Stomach smooth muscle (tissue), 2 donors: ENCODE measurements around the gene TCEANC2.
A peak's percentile ranks its signal among the peaks of the same experiment; 100 is the strongest.

Experiments
- H3K27ac ChIP-seq: one replicate; pipeline ENCODE4 v1.7.0; 2013; ENCODE audit warnings: mild to moderate bottlenecking, low read length, inconsistent platforms
- H3K27me3 ChIP-seq, 2 donors: one replicate each; pipeline ENCODE4 v1.7.0; 2013; ENCODE audit warnings: low read length in 2 of 2; ENCODE audit not compliant: insufficient read depth in 2 of 2, control insufficient read depth in 1 of 2
- H3K36me3 ChIP-seq, 2 donors: one replicate each; pipeline ENCODE4 v1.7.0; 2013; ENCODE audit warnings: low read length in 2 of 2; ENCODE audit not compliant: control insufficient read depth in 2 of 2, insufficient read depth in 2 of 2
- H3K4me1 ChIP-seq: one replicate; pipeline ENCODE4 v1.7.0; 2013; ENCODE audit warnings: low read length; ENCODE audit not compliant: control insufficient read depth, insufficient read depth
- H3K4me3 ChIP-seq, 2 donors: one replicate each; pipeline ENCODE4 v1.7.0; 2013; ENCODE audit warnings: low read length in 2 of 2
- H3K9ac ChIP-seq, 2 donors: one replicate each; pipeline ENCODE4 v1.7.0; 2013; ENCODE audit warnings: low read length in 2 of 2, mild to moderate bottlenecking in 1 of 2
- H3K9me3 ChIP-seq, 2 donors: one replicate each; pipeline ENCODE4 v1.7.0; 2013; ENCODE audit warnings: low read length in 2 of 2; ENCODE audit not compliant: control insufficient read depth in 2 of 2
- donor health status: healthy.
- donor health status: Pancreatic carcinoma.

Gene TCEANC2

DNA sequence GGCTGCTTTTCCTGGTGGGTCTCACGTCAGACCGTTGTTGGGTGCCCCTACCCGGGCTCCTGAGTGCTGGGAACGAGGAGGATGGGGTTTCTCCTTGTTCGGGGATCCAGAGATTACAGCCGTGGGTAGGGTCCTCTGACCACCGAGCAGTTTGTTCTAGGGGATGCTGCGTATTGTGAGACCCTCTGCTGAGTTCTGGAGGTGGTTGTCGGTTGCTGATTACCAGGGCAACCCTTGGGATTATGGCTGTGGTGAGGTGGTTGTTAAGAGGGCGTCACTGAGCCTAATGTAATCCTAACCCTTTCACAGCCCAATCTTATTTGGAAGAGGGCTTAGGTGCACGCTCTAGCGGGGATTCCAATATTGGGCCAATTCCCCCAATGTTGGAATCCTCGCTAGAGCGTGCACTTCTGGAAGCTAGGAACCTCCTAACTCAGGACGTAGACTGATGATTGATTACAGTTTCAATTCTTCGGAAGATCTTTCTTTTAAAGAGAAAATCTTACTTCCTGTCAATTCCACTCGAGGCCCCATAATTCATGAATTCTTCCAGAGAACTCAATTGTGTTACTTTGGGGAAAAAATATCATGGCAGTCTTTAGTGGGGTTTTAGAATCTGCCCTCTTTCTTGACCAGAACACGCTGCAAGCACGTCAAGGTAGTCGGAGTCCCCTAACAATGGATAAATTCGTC lies 483 bp downstream of the TCEANC2 start:
- H3K27ac ChIP-seq, result peak overlapping the region; percentile 95
- H3K27me3 ChIP-seq, result no peaks in the 10 kb centered on the region
- peaks cover 0 to 3% of the 10 kb centered on the region in 2 donors for H3K36me3 ChIP-seq
- H3K9ac ChIP-seq, result peak overlapping the region; percentile 91 to 100
- peak overlapping the region; percentile 93 to 100 for H3K4me3 ChIP-seq
- H3K9me3 ChIP-seq, result no peaks in the 10 kb centered on the region
- peaks cover 24% of the 10 kb centered on the region for H3K4me1 ChIP-seq

DNA sequence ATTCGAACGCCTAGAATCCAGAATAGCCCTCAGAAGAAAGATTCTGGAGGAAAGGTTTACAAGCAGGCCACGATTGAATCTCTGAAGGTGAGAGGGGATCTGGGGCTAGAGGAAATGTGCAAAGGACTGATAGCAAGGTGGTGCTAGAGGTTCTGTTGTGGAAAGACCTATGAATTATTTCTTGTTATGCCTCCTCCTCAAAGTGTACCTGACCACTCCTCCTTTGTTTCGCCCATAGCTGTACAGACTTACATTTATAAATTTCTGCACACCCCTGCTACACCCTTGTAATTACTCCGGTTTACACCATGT lies 986 bp downstream of the TCEANC2 start:
- Histone ChIP-seq H3K27me3 (no peaks in the 10 kb centered on the region), H3K4me3 (peak overlapping the region; percentile 93 to 100), H3K27ac (no peak overlapping the region), H3K9me3 (no peaks in the 10 kb centered on the region), H3K36me3 (peaks cover 0 to 3% of the 10 kb centered on the region in 2 donors), H3K4me1 (peaks cover 24% of the 10 kb centered on the region), H3K9ac (peak overlapping the region; percentile 91 to 100)

DNA sequence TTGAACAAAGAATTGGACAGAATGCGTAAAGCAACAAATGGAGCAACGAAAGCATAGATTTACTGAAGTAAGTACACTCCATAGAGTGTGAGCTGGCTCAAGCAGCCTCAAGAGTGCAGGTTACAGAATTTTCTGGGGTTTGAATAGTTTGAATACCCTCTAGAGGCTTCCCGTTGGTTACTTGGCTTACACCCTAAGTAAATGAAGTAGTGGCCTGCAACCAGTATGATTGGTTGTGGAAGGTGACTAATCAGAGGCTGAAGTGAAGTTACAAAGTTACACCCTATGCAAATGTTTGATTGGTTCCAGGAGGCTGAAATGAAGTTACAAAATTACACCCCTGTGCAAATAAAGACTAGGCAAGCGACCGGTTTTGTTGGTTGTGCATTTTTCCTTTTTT lies 10.9 kb downstream of the TCEANC2 start:
- Histone ChIP-seq H3K27ac (no peak overlapping the region), H3K4me3 (no peak overlapping the region), H3K36me3 (no peaks in the 10 kb centered on the region), H3K27me3 (no peaks in the 10 kb centered on the region), H3K9me3 (no peaks in the 10 kb centered on the region), H3K4me1 (no peaks in the 10 kb centered on the region), H3K9ac (no peak overlapping the region)

DNA sequence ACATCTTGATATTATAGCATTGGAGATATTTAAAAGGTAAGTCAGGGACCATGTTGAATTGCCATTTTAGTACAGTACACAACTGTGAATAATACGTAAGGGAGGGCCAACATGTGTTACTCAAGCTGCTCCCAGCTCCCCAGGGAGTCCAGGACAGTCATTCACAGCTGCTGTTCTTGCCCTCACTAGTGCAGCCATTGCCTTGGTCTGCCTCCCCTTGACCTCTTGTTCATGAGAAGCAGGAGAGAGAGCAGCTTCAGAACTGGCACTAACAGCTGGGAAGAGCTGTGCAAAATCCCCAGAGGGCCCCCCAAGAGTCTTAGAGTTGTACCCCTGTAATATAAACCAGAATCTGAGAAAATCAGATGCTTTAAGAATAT lies 16.4 kb downstream of the TCEANC2 start:
- Histone ChIP-seq H3K27ac (no peak overlapping the region), H3K36me3 (no peaks in the 10 kb centered on the region), H3K4me1 (peaks cover 3% of the 10 kb centered on the region), H3K9ac (no peak overlapping the region), H3K4me3 (no peak overlapping the region), H3K27me3 (no peaks in the 10 kb centered on the region), H3K9me3 (no peaks in the 10 kb centered on the region)

DNA sequence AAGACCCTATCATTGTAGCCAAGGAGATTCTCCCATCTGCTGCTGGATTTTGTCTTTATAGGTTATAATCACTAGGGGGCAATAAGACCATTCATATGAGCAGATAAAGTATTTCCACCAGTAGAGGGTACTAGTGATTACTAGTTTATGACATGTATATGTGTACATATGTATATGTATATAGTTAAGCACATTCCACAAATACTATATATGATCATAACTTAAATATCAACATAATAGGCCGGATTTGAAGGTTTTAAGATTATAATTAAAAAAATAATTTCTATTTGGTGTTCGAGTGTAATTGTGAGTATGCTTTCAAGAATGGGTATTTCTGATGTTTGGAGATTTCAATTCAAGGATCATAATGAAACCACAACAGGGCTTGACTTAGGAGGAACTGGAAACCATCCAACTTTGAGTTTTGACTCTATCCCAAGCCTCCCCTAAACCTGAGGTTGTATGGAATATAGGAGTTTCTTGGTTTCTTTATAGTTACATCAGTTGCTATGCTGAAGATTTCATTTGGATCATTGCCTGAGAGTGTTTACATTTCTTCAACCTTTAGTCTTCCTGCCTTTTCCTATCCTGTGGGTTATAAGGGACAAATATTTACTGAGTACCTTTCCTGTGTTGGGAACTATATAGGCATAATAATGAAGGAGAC lies 16.9 kb downstream of the TCEANC2 start:
- Histone ChIP-seq H3K9me3 (no peaks in the 10 kb centered on the region), H3K4me3 (no peak overlapping the region), H3K27me3 (no peaks in the 10 kb centered on the region), H3K36me3 (no peaks in the 10 kb centered on the region), H3K9ac (no peak overlapping the region), H3K27ac (no peak overlapping the region), H3K4me1 (peaks cover 3% of the 10 kb centered on the region)

DNA sequence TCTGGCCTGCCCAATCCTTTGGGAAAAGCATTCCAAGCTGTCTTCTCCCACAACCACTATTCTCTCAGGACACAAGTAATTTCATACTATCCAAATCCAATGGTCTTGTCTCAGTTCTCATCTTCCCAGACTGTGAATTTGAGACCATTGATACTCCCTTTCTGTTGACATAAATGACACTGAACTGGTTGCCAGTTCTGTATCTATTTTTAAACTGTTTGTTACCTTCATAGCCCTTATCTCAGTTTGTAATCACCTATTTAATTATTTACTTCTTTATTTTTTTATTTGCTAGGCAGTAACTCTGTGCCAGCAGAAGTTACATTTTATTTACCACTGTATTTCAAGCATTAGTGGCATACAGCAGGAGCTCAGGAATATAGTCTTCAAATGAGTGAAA lies 24.0 kb downstream of the TCEANC2 start:
- Histone ChIP-seq H3K36me3 (no peaks in the 10 kb centered on the region), H3K4me1 (no peaks in the 10 kb centered on the region), H3K27me3 (no peaks in the 10 kb centered on the region), H3K4me3 (no peak overlapping the region), H3K27ac (no peak overlapping the region), H3K9me3 (no peaks in the 10 kb centered on the region), H3K9ac (no peak overlapping the region)

DNA sequence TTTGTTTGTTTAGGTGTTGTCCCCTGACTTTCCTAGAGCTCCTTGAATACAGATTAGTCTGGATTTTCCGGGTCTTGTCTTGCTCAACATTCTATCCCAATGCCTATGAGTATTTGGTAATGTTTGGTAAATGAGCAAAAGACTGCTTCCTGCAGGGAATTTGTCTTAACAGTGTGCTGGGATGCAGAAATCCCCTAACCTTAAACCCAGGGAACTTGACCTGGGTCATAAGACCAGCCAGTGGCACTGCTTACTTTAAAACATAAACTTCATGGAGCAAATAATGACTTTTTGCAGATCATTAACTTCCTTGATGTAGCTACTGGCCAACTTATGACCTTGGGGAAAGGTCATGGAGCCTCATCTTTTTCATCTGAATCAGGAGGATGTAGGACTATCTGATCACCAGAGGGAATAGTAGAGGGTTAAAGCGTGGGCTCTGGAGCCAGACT lies 27.2 kb downstream of the TCEANC2 start:
- no peaks in the 10 kb centered on the region for H3K4me1 ChIP-seq
- no peaks in the 10 kb centered on the region for H3K36me3 ChIP-seq
- H3K9ac ChIP-seq, result no peak overlapping the region
- H3K27ac ChIP-seq, result no peak overlapping the region
- H3K4me3 ChIP-seq, result no peak overlapping the region
- H3K9me3 ChIP-seq, result no peaks in the 10 kb centered on the region
- no peaks in the 10 kb centered on the region for H3K27me3 ChIP-seq

DNA sequence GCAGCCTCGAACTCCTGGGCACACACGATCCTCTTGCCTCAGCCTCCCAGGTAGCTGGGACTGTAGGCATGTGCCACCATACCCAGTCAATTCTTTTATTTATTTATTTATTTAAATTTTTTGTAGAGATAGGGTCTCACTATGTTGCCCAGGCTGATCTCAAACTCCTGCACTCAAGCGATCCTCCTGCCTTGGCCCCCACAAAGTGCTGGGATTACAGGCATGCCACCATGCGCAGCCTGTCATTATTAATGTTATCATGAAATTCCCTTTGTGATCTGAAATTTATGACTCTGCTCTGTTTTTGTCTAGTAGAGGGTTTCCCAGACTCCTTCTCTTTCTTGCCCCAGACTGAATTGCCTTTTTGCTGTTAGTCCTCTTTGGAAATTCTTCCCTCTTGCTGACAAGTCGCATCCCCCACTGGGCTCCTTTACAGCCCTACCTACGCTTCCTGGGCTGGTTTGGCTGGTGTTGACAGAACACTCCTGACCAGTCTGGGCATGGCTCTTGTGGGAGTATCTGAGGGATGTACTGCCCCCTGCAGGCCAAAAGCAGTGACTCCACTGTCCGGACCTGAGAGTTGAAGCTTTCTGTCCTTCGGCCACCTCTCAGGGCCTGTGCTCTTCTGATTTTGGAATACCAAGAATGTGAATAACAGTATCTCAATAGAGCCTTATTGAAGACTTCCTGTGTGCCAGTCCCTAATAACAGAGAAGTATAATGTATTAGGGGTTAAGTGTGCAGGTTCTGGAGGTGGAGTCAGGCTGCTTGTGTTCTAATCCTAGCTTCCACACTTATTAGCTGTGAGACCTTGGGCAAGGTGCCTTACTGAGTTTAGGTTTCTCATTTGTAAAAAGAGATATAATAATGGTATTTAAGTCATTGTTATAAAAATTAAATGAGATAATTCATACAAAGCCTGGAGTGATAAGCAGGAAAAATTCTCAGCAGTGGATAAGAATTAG lies 28.2 kb downstream of the TCEANC2 start:
- Histone ChIP-seq H3K9me3 (no peaks in the 10 kb centered on the region), H3K9ac (no peak overlapping the region)

DNA sequence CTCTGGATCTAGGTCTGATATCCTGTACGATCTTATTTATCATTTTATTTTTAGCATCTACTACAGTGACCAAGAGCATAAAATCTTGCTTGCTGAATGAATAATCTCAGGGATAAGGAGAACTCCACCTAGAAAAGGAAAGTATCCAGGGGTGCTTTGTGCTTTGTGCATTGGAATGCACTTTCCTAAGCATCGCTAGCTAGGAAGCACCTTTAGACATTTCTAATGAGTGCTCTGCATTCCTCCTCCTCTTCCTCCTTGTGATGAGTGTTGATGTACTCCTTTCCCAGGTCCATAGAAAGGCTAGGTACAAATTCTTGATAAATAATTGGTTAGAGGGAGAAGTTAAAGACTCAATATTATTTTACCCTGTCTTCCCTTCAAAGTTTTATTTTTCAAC lies 31.4 kb downstream of the TCEANC2 start:
- Histone ChIP-seq H3K36me3 (no peaks in the 10 kb centered on the region), H3K9ac (no peak overlapping the region), H3K4me1 (no peaks in the 10 kb centered on the region)

More for the DNA sequence above, 28.2 kb downstream of the TCEANC2 start:
- no peaks in the 10 kb centered on the region for H3K36me3 ChIP-seq
- no peak overlapping the region for H3K4me3 ChIP-seq
- no peaks in the 10 kb centered on the region for H3K4me1 ChIP-seq
- no peaks in the 10 kb centered on the region for H3K27me3 ChIP-seq
- no peak overlapping the region for H3K27ac ChIP-seq

DNA sequence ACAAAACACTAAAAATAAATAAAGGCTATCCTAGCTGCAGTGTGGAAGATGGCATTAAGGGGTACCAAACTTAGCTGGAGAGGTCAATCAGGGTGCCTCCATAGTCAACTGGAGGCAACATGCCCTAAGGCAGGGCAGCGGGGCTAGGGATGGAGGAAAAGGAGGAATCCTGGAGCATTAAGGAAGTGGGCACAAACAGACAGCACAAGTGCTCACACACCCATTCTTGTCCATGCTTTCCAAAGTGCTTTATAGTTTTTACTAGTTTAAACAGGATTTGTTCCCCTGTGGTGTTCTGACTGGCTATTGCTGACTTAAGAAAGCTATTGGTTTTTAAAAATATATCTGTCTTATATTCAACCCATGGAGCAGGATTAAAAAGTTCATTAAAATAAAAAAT lies 33.3 kb downstream of the TCEANC2 start:
- H3K4me1 ChIP-seq, result no peaks in the 10 kb centered on the region
- no peaks in the 10 kb centered on the region for H3K9me3 ChIP-seq
- no peak overlapping the region for H3K27ac ChIP-seq
- no peaks in the 10 kb centered on the region for H3K27me3 ChIP-seq
- H3K9ac ChIP-seq, result no peak overlapping the region
- H3K36me3 ChIP-seq, result no peaks in the 10 kb centered on the region
- H3K4me3 ChIP-seq, result no peak overlapping the region

More for the DNA sequence above, 31.4 kb downstream of the TCEANC2 start:
- Histone ChIP-seq H3K27me3 (no peaks in the 10 kb centered on the region), H3K27ac (no peak overlapping the region), H3K4me3 (no peak overlapping the region), H3K9me3 (no peaks in the 10 kb centered on the region)
